RPMI7951 (cell line): ENCODE results near the gene LRRC8C. TPM values are rescaled to one million over a fixed set of nuclear protein-coding genes. Genes with fewer than 3 reads are reported as not detected.
A peak's percentile ranks its signal among the peaks of the same experiment; 100 is the strongest.

Source experiments
- DNase-seq: peaks from one replicate; pipeline ENCODE4 v3.0.0-alpha.2; 2012; ENCODE audit warnings: low read depth
- total RNA-seq: library from RNA; depleted of rRNA; stranded (reverse); fragments of >200 nt; shearing (Covaris generic); gene quantifications from 2 replicates; pipeline ENCODE4 v1.2.3, GENCODE V29; 2014

The LRRC8C gene
- total RNA-seq, 1 experiment from 2014 or later: 8.7 TPM

DNA sequence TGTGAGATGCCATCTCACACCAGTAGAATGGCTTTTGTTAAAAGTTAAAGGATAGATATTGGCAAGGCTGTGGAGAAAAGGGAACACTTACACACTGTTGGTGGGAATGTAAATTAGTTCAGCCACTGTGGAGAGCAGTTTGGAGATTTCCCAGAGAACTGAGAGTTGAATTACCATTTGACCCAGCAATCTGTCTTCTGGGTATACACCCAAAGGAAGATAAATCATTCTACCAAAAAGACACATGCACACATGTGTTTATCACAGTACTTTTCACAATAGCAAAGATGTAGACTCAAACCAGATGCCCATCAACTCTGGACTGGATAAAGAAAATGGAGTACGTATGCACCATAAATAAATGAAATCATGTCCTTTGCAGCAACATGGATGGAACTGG lies 99.3 kb downstream of the LRRC8C start:
- no peak for DNase-seq

DNA sequence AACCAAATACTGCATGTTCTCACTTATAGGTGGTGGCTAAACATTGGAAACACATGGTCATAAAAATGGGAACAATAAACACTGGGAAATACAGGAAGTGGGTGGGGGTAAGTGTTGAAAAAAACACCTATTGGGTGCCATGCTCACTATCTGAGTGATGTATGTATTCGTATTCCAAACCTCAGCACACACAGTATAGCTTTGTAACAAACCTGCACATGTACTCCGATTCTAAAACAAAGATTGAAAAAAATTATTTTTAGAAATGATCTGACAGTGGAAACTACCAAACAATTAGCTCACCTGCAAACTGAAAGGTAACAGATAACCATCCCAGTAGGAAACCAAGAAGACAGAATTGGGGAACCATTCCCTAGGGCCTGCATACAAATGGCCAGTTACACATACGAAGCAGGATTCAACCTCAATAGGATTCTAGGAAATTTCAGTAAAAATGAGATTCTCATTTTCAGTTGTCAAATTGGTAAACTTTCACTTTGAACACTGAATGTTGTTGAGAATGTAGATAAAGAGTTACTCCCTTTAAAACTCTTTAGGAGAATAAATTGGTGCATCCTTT lies 99.8 kb downstream of the LRRC8C start:
- DNase-seq: no peak

DNA sequence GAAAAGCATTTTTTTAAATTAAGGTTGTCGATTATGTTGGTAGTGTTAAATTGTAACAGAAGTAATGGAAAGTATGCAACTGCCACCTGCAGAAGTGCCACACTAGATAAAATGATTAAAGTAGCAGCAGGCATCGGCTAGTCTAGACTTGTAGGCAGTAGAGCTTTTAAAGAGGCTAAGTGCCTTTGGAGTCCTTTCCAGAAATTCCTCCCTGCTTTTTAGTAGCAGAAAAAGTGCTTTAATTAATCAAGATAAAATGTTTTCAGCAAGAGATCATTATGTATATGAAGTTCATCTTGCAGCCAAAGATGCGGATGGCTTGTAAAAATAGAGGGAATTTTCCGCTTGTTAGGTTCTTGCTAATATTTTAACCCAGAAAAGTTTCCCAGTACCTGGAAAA lies 100.8 kb downstream of the LRRC8C start:
- no peak for DNase-seq

DNA sequence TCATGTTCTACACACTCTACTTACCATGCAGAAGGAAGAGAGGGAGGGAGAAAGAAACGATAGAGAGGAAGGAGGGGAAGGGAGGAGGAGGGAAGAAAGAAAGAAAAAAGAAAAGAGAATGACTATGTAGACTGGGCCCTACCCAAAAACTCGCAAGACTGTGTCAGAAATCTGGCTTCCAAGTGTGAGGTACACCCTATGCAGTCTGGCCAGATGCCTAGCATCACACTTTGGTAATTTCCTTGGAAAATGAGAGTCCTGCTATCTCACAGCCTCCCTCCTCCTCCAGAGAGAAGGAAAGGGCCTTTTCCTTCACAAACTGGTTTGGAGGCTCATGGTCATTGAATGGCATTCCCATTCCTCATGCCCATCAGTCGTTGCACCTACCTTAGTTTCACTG lies 101.5 kb downstream of the LRRC8C start:
- DNase-seq: no peak

DNA sequence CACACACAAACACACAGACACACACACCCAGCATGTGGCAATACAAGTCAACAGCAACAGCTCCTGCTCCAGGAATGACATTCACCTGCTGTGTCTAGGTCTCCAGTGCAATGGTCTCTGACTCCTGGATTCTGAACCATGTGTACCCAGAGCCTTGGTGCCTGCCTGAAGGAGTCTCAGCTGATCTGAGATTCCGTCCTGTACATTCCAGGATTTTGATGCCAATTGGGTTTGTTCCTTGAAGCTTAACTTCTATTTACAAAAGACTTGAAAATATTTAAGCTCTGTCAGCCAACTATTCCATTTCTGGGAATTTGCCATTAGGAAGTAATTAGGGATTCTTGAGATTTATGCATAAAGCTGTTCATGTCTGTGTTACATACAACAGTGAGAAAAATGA lies 102.6 kb downstream of the LRRC8C start:
- DNase-seq: no peak

DNA sequence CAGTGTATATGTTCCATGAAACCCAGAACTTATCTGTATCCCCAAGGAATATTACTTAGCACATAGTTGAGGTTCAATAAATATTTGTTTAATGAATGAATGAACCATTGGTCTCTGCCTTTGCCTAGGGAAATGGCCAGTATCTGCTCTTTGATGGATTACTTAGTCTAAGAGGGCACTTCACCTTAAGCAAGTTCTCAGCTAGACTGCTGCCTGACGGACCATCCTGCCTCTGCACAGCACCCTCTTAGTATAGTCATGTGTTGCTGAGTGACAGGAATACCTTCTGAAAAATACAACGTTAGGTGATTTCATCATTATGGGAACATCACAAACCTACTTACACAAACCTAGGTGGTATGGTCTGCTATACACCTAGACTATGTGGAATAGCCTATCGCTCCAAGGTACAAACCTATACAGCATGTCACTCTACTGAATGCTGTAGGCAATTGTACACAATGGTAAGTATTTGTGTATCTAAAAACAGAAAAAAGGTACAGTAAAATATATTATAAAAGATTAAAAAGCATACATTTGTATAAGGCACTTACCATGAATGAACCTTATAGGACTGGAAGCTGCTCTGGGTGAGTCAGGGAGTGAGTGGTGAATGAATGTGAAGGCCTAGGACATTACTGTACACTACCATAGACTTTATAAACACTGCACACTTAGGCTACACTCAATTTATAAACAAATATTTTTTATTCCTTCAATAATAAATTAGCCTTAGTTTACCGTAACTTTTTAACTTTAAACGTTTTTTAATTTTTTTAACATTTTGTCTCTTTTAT lies 104.2 kb downstream of the LRRC8C start:
- DNase-seq: no peak

DNA sequence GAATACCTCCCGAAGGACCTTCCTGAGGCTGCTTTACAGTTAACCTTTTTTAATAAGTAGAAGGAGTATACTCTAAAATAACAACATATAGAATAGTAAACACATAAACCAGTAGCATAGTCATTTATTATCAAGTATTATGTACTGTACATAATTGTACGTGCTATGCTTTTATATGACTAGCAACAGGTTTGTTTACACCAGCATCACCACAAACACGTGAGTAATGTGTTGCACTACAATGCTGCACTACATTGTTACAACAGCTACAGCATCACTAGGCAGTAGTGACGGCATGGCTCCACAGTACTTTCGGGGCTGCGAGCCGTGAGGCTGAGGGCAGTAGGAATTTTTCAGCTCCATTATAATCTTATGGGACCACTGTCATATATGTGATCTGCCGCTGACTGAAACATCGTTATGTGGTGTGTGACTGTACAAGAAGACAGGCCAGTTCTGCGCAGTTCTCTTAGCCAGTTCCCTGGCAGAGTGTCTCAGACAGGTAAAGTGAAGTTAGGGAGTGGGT lies 105.1 kb downstream of the LRRC8C start:
- no peak for DNase-seq

DNA sequence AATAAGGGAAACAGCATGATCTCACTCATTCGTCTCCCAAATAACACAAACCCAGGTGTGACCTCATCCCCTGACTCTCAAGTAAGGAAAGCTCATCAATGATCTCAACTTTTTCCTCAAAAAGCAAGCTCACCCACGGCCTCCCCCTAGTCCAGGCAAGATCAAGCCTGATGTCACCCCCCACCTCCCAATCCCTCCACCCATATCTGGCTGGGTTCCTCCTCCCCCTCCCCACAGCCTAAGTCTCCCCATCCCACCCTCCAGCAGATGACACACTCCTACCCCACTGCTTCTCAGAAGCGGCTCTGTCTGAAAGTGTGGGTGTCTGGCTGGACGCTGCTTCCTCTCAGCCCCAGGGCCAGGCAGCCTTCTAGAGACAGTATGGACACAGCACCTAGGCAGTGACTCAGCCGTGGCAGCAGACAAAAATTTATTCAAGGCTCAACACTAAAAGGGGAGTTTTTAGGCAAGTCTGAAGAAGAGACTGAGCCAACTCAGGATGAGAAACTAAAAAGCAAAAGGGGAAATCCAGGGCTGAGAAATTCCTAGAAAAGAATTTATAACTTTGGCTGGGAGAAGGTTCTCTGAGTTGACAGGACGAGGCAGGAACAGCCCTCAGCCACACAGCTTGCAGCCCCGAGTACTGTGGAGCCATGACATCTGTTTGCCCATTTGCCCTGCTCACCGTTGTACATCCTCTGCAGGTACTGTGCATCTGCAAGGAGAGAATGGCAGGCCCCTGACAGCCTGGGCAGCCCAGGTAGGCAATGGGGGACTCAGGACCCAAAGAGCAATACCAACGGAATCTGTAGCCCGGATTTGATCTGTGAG lies 106.3 kb downstream of the LRRC8C start:
- DNase-seq: peak; percentile 65

DNA sequence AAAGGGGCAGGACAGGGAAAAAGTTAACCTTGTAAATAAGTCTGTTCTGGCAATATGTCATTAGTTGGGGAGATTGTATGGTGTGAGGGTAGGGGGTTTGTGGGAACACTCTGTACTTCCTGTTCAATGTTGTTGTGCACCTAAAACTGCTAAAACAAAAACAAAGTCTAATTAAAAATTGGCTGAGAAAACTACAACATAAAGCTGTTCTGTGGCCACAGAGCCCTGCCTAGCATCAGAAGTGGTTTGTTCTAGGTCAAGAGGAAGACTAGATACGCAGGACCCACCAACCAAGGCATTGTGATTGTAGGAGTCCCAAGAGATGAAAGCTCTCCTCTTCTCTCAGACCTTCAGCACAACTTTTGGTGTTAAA lies 106.9 kb downstream of the LRRC8C start:
- DNase-seq: no peak

DNA sequence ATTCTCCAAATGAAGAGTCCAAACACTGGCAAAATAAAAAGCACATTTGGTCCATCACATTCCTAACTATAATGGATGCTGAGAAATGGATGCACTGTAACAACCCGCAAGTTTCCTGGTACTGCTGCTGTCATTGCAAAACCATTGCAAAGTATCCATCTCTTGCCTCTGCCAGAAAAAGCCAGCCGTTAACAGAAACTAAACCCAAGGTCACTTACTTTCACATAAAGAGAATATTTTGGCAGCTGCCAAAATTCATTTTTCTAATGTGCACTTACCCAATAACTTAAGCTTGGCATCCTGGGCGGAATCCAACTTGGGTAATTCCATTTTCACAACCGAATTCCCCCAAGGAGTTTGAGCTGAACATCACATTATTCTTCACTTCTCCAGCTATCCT lies 110.9 kb downstream of the LRRC8C start:
- no peak for DNase-seq

DNA sequence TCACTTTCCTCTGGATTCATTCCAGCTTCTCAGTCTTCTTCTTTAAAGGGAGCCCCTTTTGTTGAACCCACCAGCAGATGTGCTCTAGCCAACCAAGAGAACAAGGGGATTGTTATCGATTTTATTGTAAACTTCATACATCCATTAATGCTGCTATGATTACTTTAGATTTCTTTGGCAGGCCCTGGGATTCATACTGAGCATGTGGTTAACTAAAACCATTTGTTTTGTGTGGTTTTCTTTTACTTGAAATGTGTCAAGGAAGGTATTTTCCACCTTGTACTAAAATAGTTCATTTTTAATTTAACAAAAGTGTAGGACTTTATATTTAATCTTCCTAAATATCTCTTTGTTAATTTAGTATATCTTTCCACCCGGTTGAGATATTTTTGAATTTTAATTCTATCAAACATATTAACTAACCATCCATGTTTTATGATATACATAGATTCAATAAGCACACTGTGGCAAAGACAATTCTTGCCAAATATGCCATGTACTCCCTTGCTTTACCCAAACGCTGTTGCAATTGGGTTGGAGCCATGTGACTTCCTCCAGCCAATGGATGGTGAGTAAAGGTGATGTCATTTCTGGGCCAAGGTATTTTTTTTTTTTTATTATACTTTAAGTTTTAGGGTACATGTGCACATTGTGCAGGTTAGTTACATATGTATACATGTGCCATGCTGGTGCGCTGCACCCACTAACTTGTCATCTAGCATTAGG lies 113.7 kb downstream of the LRRC8C start:
- DNase-seq: no peak

DNA sequence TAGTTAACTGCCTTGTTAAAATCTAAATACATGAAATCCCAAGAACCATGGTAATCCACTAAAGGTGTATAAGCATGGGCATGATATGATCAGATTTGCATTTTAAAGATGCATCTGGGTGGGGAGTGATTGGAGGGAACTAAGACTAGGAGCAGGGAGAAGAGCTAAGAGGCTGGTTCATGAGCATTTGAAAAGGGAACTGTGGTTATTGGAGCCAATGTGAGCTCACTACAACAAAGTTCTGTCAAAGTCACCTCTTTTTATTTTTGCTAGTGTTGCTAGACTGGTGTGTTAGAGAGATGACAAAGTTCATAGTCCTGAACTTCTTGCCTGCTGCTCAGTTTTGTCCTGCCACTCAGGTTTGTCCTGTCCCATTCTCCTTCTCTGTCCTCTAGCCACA lies 120.8 kb downstream of the LRRC8C start:
- DNase-seq: no peak

DNA sequence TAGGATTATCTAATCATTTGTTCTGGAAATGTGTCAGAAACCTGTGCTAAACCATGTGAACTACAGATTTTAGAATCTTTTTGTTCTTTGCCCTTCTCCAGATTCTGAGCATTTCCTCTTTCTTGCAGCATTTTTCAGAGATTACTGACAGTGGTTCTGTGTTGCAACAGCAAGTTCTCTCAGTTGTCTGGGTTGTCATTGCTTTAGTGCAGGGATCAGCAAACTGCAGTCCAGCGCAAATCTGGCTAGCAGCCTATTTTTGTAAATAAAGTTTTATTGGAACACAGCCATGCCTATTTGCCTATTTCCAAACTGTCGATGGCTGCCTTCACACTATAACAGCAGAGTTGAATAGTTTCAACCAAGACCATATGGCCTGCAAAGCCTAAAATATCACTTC lies 121.6 kb downstream of the LRRC8C start:
- no peak for DNase-seq

DNA sequence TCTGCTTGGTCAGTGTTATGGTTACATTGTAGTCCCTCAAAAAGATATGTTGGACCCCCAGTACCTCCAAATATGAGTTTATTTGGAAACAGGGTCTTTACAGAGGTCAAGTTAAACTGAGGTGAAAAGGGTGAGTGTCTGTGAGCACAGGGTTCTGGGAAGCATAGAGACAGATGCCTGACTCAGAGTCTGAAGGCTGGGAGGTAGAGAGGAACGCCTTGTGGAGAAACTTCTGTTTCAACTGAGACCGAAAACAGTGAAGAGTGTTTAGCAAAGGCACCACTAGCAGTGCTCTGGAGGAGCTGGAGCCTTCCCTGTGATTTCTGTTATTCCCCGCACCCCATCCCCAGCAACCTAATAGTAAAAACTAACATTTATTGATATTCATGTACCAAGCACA lies 122.7 kb downstream of the LRRC8C start:
- DNase-seq: no peak

DNA sequence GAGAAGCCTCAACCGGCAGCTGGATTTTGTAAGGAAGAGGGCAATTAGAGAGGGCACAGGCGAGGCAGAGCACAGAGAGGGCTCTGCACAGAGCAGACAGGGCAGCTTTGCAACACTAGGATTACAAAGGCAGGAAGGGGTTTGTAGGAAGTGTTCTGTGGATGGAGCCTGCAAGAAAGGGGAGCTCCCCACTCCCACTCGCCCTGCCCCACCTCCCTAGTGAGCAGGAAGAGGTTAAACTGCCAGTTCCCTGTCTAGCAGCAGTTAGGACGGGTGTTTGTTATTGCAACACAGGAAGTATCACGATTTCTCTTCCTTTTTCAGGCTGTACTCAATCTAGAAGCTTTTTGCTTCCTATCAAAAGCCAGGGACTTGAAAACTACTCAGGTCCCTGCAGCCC lies 124.6 kb downstream of the LRRC8C start:
- no peak for DNase-seq

DNA sequence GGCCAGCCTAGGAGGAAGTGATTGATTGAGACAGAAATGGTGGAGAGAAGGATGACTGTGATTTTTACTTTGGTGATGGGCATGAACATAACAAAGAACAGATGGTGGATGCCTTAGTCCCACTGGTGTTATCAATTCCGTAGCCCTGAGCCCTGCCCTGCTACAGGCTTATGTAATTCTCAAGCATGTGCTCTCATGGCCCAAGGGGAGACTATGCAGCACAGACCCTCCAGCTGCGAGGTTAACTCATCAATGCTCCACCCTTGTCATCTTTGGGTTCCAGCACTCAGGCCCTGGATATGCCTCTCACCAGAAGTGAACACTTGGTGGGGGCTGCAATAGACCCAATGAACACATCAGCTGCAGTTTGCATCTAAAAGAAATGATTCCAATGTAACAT lies 125.2 kb downstream of the LRRC8C start:
- no peak for DNase-seq

DNA sequence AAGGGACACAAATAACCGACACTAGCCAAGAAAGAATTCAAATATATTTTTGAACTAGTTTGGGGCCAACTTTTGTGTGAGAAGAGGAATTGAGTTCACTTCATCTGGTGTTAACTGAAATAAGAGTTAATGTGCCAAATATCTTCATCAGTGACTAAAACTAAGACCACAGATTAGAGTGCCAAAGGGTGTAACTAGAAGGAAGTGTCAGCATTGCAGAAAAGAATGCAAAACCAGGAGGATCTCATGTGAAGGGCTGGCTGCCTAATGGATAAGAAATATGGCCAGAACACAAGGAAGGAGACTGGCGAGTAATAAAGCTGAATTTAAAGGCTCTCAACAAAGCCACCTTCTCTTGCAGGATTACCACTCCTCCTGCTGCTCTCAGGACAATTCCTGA lies 126.1 kb downstream of the LRRC8C start:
- DNase-seq: no peak

DNA sequence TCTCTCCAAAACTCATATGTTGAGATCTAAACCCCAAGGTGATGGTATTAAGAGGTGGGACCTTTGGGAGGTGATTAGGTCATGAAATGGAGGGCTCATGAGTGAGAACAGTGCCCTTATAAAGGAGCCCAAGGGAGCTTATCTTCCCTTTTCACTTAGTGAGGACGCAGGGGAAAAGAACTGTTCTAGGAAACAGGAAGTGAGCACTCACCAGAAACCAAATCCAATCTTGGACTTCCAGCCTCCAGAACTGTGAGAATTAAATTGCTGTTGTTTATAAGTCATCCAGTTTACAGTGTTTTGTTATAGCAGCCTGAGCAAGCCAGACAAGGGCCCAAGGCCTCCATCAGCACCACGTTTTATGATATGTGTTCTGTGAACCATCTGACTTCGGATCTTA lies 127.6 kb downstream of the LRRC8C start:
- DNase-seq: no peak

DNA sequence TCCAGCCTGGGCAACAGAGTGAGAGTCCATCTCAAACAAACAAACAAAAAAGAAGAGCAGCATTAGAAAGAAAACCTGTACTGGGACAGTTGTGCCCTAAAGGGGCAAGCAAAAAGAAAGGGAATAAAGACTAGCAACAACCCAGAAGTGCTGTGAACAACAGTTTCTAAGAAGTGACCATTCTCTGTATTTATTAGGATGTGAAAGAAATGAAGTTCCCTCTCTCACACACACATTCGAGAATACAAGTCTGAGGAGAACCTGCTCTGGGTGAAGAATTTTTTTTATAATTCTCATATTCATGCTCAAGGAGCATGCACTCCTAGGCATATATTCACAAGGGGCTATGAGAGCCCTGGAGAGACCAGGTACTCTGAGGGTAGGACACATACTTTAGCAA lies 128.4 kb downstream of the LRRC8C start:
- DNase-seq: no peak

DNA sequence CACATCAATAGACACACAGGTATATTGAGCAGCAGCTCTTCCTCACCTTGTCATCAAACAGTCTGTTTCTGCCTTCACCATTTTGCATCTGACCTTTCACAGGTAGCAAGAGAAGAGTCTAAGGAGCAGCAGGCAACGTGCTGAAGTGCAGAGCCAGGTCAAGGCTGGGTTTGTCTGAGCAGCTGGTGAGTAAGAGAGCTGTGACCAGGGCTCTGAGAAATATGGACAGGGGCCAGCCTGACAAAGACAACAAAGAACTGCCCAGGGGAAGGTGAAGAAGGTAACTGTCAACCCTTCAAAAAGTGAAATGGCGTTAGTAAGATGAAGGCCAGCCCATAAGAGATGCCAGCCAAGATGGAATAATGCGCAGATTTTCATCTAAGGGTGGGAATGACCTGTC lies 129.0 kb downstream of the LRRC8C start:
- no peak for DNase-seq

DNA sequence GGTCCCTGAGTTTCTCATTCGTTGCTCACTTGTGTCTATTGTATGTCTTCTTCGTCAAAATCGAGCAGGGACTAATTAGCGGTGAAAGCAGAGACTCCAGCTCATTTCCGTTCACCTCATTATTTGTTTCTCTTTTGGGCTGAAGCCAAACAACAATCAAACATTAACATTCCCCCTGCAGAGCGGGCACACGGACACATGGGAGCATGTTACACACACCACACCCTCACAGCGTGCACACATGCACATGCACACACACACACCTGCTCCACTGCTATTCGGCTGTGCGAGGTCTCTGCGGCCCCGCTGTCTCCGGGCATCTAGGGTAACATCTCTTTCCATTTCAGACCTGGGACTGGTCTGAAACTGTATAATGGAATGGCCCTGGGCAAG lies 129.5 kb downstream of the LRRC8C start:
- DNase-seq: no peak
